GM21360 (cell line): ENCODE results near the gene OR10A3.

ENCODE experiments used
- ATAC-seq: cut with Tn5 transposase; IDR thresholded peaks from one replicate; pipeline ENCODE4 v1.9.1; 2021; ENCODE audit warnings: mild to moderate bottlenecking, moderate library complexity; ENCODE audit not compliant: unreplicated experiment

OR10A3 gene

DNA sequence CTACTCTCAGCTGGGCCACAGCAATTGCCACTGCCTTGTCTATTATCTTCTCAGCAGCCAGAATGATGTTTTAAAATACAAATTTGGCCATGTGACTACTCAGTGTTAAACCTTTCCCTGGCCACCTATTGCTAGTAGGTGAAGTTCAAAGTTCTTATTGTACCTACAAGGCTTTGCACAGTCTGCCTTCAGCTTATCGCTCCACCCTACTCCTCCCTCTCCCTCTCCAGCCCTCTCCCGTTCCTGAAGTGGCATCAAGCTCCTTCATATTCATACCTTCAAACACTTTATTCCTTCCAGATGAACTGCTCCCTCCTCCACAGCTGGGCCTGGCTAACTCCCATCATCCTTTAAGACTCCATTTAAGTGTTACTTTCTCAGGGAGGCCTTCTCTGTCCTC is 47.7 kb downstream of the OR10A3 start:
- ATAC-seq = no peak

DNA sequence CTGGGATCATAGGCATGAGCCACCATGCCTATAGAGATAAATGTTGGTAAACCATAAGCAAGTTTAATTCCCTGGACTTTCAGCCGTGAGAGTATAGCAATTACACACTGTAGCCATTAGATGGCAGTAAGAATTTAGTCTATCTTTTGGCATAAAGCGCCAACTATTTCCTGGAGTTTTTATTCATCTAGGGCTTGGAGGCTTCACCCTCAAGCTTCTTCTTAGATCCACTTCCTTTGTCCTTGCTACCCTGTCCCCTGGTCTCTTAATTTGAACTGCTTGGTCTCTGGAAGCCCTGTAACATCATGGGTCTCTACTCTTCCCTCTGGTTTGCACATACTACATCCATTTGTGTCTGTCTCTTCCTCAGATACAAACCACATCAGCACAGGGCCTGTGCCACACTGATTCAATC is 48.7 kb downstream of the OR10A3 start:
- peak; percentile 48 for ATAC-seq

DNA sequence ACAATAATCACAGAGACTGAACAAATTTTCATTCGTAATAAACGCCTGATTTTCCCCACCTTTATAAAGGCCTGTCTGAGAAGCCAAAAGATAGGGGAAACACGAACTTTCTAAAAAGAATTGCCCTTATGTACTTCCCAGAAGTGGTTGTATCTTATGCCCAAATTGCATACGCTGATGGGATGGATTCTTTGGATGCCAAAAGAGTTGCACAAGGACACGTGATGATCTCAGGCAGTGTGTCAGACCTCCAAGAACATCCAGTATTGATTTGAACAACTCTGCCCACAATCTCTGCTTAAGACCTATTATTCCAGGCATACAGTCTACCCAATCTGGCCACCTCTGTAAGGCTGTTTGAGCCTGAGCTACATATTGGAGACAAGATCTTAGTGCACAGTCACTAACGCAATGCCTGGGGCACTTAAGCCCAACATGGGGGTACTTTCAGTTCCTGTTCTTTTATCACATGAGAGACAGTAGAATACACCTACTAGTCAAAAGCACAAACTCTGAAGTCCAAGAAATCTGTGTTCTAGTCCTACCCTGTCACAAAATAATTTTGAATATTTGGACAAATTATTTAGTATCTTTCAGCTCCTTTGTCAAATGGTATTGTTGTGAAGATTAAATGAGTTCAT is 49.3 kb downstream of the OR10A3 start:
- peak; percentile 72 for ATAC-seq

DNA sequence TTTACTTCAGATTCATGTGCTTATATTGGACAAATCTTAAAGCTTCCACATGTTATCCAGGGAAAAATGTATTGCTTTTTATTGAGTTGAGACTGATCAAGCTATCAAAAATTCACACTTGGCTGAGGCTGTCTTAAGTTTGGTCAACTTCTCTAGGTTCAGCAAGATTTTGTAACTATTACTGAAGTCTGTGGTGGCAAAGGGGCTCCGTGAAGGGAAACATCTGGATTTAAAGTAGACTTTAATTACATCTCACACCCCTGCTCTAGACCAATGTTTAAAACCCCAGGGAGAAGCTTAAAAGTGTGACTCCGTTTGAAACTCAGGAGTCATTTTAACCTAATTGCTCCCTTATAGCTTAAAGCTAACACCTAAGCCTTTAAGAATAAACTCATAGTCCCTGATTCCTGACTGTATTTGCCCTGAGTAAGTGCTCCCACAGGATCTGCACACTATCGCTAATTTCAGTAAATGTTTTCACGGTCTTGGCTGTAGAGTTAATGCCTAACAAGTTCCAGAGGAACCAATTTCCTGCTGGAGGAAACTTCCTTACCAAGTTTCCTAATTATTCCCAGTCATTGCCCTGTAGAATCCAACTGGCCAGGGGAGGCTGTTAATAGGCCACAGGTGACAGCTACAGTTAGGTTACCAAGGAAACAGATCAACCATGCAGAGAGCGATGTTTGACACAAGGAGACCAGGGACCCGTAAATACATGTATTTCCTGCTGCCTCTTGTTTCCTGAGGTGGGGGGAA is 50.9 kb downstream of the OR10A3 start:
- ATAC-seq = no peak

DNA sequence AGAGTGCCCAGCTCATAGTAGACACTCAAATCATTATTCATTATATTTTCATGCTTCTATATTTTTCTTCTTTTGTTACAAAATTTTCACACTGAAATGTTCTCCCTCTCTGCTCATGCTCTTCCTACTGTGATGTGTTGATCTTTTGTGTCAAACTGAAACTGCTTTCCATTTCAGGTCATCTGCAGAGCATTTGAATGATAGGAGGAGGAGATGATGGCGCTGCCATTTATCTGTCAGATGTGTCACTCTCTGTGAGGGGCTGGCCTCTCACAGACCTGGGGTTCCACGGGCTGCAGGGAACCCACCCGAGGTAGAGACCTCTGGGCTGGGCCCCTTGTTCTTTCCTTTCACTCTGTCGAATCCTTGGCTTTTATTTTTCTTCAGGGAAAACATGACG is 51.5 kb downstream of the OR10A3 start:
- ATAC-seq = no peak
